ENCODE data around the gene UBL4B.

The UBL4B gene

GRCh38 chr1:110132682-110133081 is 20.4 kb downstream of the UBL4B start:
- CTCF ChIA-PET = interaction anchor here (0.7 to 1.3 kb wide), 5 partner anchors 9 to 75 kb away, joined by 3 to 4 read pairs (median 3); no protein-coding TSS in a partner anchor
- POLR2A ChIA-PET = no interaction called here
- DNase-seq (ENCODE audit: extremely low spot score) = no peak
- TF ChIP-seq, protein P1, sequence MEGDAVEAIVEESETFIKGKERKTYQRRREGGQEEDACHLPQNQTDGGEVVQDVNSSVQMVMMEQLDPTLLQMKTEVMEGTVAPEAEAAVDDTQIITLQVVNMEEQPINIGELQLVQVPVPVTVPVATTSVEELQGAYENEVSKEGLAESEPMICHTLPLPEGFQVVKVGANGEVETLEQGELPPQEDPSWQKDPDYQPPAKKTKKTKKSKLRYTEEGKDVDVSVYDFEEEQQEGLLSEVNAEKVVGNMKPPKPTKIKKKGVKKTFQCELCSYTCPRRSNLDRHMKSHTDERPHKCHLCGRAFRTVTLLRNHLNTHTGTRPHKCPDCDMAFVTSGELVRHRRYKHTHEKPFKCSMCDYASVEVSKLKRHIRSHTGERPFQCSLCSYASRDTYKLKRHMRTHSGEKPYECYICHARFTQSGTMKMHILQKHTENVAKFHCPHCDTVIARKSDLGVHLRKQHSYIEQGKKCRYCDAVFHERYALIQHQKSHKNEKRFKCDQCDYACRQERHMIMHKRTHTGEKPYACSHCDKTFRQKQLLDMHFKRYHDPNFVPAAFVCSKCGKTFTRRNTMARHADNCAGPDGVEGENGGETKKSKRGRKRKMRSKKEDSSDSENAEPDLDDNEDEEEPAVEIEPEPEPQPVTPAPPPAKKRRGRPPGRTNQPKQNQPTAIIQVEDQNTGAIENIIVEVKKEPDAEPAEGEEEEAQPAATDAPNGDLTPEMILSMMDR (IDR thresholded peaks at IDR 0.05; ENCODE audit: control extremely low read depth, extremely low read depth, low read depth, missing control alignments) = no peak

GRCh38 chr1:110133436-110133835 is 21.2 kb downstream of the UBL4B start:
- ChIA-PET CTCF (interaction anchor here (0.9 to 1.3 kb wide), 8 partner anchors 9 to 362 kb away, joined by 3 to 4 read pairs (median 3); no protein-coding TSS in a partner anchor), POLR2A (no interaction called here)
- no peak for DNase-seq (ENCODE audit: extremely low spot score)
- TF ChIP-seq, protein P1 (IDR thresholded peaks at IDR 0.05; ENCODE audit: control extremely low read depth, extremely low read depth, low read depth, missing control alignments) = no peak

GRCh38 chr1:110134050-110134595 is 21.9 kb downstream of the UBL4B start:
- POLR2A ChIA-PET = no interaction called here

GRCh38 chr1:110135246-110135645 is 23.0 kb downstream of the UBL4B start:
- DNase-seq (ENCODE audit: extremely low spot score) = no peak
- TF ChIP-seq, protein P1 (IDR thresholded peaks at IDR 0.05; ENCODE audit: control extremely low read depth, extremely low read depth, low read depth, missing control alignments) = no peak
- ChIA-PET CTCF (interaction anchor here (1.2 to 1.8 kb wide), 2 partner anchors 10 to 361 kb away, joined by 3 to 5 read pairs; no protein-coding TSS in a partner anchor), POLR2A (no interaction called here)

More at GRCh38 chr1:110134050-110134595, 21.9 kb downstream of the UBL4B start:
- DNase-seq (ENCODE audit: extremely low spot score) = no peak
- CTCF ChIA-PET = interaction anchor here (0.9 to 1.2 kb wide), 8 partner anchors 8 to 361 kb away, joined by 3 to 4 read pairs (median 3); no protein-coding TSS in a partner anchor
- TF ChIP-seq, protein P1 (IDR thresholded peaks at IDR 0.05; ENCODE audit: control extremely low read depth, extremely low read depth, low read depth, missing control alignments) = no peak

DNA sequence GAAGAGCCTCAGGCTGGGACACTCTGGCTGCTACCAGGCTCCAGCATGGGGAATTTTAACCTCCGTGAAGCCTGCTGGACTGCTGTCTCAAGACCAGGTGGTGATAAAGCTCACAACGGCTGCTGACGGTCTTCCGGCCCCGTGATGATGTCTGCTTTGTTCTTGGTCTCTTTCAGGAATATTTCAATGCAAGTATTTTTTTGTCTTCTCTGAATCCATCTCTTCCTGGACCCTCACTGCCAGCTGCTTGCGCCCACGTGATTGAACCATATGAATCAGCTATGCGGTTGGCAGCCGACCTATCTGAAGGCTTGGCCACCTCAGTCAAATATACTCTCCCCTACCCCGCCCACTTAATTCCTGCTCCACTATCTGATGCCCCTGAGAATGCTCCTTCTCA is 23.4 kb downstream of the UBL4B start:
- CTCF ChIA-PET = interaction anchor here (1.8 kb wide), 1 partner anchor 360 kb away, joined by 5 read pairs; no protein-coding TSS in a partner anchor
- TF ChIP-seq, protein P1 (IDR thresholded peaks at IDR 0.05; ENCODE audit: control extremely low read depth, extremely low read depth, low read depth, missing control alignments) = no peak
- POLR2A ChIA-PET = no interaction called here
- DNase-seq (ENCODE audit: extremely low spot score) = no peak

DNA sequence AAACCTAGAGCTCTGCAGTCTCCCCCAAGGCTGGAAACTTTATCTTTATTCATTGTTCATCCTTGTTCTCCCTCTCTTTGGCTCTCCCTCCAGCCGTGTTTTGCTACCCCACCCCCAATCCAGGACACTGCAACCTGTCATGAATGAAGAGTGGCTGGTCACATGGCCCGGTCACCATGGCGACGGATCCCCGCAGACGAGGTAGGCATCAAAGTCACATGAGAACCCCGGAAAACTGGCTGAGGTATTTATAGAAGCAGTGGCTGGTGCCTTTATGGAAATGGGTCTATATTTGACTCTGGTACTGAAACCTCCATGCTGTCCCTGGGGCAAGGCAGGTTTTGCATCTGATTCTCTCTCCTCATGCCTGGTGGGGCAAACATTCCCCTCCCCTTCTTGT is 24.7 kb downstream of the UBL4B start:
- TF ChIP-seq, protein P1 (IDR thresholded peaks at IDR 0.05; ENCODE audit: control extremely low read depth, extremely low read depth, low read depth, missing control alignments) = no peak
- CTCF ChIA-PET = no interaction called here
- POLR2A ChIA-PET = no interaction called here
- DNase-seq (ENCODE audit: extremely low spot score) = no peak

Measured in GM10248 (cell line).